Measurements from ENCODE around the gene USP50.
"Not testable (repeated sequence)": the region's sequence is repeated elsewhere in the genome, so short reads cannot be mapped to it uniquely, and the experiment has no call there.

Gene USP50

GRCh38 chr15:50546566-50546965 lies at the start of gene USP50:
USP50 (minus strand) TSS chr15:50546666; CDS start chr15:50546525, 141 bp downstream.
- TF ChIP-seq CTCF (IDR thresholded peaks at IDR 0.05; ENCODE audit: extremely low read depth, missing control alignments) = no peak
- no peak for DNase-seq (ENCODE audit: low spot score)

GRCh38 chr15:50594311-50594710 lies 47.8 kb upstream of the USP50 start:
- no peak for DNase-seq (ENCODE audit: low spot score)
- TF ChIP-seq CTCF (IDR thresholded peaks at IDR 0.05; ENCODE audit: extremely low read depth, missing control alignments) = no peak

GRCh38 chr15:50593761-50594160 lies 47.3 kb upstream of the USP50 start:
- TF ChIP-seq CTCF (IDR thresholded peaks at IDR 0.05; ENCODE audit: extremely low read depth, missing control alignments) = no peak
- DNase-seq (ENCODE audit: low spot score) = no peak

GRCh38 chr15:50590288-50590687 lies 43.8 kb upstream of the USP50 start:
- no peak for TF ChIP-seq CTCF (IDR thresholded peaks at IDR 0.05; ENCODE audit: extremely low read depth, missing control alignments)
- no peak for DNase-seq (ENCODE audit: low spot score)

- TF ChIP-seq CTCF (IDR thresholded peaks at IDR 0.05; ENCODE audit: extremely low read depth, missing control alignments) = no peak
- DNase-seq (ENCODE audit: low spot score) = no peak
These were observed 31.0 kb upstream of the USP50 start for GRCh38 chr15:50577492-50577891.

- no peak for TF ChIP-seq CTCF (IDR thresholded peaks at IDR 0.05; ENCODE audit: extremely low read depth, missing control alignments)
- DNase-seq (ENCODE audit: low spot score) = no peak
These were observed 29.7 kb upstream of the USP50 start for GRCh38 chr15:50576166-50576565.

- not testable (repeated sequence) for DNase-seq (ENCODE audit: low spot score)
These were observed 27.4 kb upstream of the USP50 start for GRCh38 chr15:50573842-50574241.

- no peak for DNase-seq (ENCODE audit: low spot score)
- no peak for TF ChIP-seq CTCF (IDR thresholded peaks at IDR 0.05; ENCODE audit: extremely low read depth, missing control alignments)
These were observed 17.3 kb upstream of the USP50 start for GRCh38 chr15:50563756-50564155.
